ENCODE results near the gene LYG2. TPM values are rescaled to one million over a fixed set of nuclear protein-coding genes. Genes with fewer than 3 reads are reported as not detected.
"Not testable (repeated sequence)": the region's sequence is repeated elsewhere in the genome, so short reads cannot be mapped to it uniquely, and the experiment has no call there.

The LYG2 gene
- total RNA-seq, 1 donor from 2014 or later: not detected

DNA sequence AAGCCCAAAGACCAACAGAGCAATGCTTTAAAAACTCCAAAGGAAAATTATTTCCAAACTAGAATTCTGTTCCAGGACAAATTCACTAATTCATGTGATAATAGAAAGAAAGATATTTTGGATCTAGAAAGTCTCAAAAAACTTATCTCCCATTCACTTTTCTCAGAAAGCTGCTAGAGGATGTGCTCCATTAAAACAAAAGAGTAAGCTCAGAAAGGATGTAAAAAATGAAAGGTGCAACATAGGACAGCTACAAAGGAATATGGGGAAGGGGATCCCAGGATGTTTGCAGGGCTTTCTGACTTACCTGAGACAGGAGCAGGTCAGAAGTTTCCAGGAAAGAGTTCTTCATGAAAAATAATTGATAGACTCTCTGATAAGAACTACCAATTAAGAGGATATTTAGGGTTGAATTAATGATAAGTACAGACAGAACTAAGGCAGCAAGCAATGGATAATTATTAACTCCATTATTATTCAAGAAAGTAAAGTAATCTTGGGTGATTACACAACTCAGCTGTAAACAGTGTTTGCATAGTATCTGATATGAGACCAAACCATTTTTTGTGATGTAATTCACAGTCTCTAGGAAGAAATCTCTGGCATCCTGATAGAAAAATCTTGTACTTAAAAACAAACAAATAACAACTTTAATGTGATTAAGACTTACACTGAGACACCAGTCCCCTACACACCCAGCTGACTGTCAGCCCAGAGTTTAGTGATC, 24.7 kb upstream of the LYG2 start:
- intact Hi-C loops (cut with DNase I): no loop called here
- no peak for DNase-seq (ENCODE audit: extremely low spot score in 2 of 2)
- no peaks in the 10 kb centered on the region for H3K9me3 ChIP-seq
- H3K36me3 ChIP-seq: no peaks in the 10 kb centered on the region
- no peak overlapping the region for H3K4me3 ChIP-seq
- no peak overlapping the region for H3K27ac ChIP-seq
- no peaks in the 10 kb centered on the region for H3K27me3 ChIP-seq
- no peaks in the 10 kb centered on the region for H3K4me1 ChIP-seq
- TF ChIP-seq, protein P1, sequence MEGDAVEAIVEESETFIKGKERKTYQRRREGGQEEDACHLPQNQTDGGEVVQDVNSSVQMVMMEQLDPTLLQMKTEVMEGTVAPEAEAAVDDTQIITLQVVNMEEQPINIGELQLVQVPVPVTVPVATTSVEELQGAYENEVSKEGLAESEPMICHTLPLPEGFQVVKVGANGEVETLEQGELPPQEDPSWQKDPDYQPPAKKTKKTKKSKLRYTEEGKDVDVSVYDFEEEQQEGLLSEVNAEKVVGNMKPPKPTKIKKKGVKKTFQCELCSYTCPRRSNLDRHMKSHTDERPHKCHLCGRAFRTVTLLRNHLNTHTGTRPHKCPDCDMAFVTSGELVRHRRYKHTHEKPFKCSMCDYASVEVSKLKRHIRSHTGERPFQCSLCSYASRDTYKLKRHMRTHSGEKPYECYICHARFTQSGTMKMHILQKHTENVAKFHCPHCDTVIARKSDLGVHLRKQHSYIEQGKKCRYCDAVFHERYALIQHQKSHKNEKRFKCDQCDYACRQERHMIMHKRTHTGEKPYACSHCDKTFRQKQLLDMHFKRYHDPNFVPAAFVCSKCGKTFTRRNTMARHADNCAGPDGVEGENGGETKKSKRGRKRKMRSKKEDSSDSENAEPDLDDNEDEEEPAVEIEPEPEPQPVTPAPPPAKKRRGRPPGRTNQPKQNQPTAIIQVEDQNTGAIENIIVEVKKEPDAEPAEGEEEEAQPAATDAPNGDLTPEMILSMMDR (IDR thresholded peaks at IDR 0.05): no peak
- TF ChIP-seq POLR2AphosphoS5 (IDR thresholded peaks at IDR 0.05; ENCODE audit: insufficient read depth in 1 of 2, low read depth in 1 of 2) (no peak), POLR2A (IDR thresholded peaks at IDR 0.05) (no peak)

DNA sequence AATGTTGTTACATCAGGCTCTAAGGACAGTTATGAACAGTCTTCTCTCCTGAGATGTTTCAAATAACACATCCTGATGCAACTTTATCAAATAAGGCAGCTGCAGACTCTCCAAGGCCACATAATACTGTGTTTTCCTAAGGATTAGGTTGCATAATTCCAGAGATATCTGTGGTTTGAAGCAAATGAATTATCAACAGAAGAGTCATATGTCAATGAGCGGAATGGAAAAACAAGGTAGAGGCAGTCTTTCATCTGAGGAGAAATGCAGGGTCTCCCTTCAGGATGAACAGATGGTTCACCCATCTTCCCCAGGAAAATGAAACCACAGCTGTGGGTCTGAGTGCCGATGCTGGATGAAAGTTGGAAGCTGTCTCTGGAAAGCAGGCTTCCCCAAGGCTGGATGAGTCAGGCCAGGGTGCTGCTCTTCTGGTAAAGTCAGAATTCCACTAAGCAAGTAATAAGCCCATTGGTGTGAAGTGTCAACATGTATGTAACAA, 23.4 kb upstream of the LYG2 start:
- no peak overlapping the region for H3K4me3 ChIP-seq
- H3K27me3 ChIP-seq: no peaks in the 10 kb centered on the region
- H3K9me3 ChIP-seq: no peaks in the 10 kb centered on the region
- no peak overlapping the region for H3K27ac ChIP-seq
- no peak for DNase-seq (ENCODE audit: extremely low spot score in 2 of 2)
- TF ChIP-seq POLR2AphosphoS5 (IDR thresholded peaks at IDR 0.05; ENCODE audit: insufficient read depth in 1 of 2, low read depth in 1 of 2): no peak
- TF ChIP-seq POLR2A (IDR thresholded peaks at IDR 0.05): no peak
- TF ChIP-seq, protein P1 (IDR thresholded peaks at IDR 0.05): no peak
- intact Hi-C loops (cut with DNase I): no loop called here
- H3K36me3 ChIP-seq: no peaks in the 10 kb centered on the region
- H3K4me1 ChIP-seq: no peaks in the 10 kb centered on the region

DNA sequence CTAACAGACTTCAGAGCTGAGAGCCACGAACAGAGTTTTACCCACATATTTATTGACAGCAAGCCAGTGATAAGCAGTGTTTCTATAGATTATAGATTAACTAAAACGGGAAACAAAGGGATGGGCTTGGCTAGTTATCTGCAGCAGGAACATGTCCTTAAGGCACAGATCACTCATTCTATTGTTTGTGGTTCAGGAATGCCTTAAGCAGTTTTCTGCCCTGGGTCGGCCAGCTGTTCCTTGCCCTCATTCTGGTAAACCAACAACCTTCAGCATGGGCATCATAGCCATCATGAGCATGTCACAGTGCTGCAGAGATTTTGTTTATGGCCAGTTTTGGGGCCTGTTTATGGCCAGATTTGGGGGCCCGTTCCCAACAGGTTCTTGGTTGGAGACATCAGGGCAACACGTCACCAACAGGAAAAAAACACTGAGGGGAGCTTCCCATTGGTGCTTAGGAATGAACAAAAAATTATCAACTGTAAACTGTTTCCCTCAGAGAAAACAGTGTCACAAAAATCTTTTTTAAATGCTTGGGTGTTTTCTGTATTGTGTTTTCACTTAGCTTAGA, 22.8 kb upstream of the LYG2 start:
- intact Hi-C loops (cut with DNase I): not testable (repeated sequence)

DNA sequence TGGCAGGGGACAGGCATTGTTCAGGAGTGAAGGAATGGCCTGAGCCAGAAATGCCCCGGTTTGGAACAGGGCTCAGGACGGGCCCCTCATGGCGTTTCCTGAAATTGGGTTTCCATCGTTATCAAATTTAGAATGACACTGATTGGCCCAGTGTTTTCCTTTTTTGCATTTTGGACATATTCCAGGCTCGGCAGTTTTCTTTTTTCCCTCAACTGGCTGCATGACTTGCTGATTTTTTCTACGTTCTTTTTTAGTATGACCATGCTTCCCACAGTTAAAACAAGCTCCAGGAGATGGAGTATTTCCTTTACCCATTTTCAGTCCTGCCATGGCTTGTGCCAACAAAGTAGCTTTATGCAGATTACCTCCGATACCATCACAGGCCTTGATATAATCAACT, 20.4 kb upstream of the LYG2 start:
- DNase-seq (ENCODE audit: extremely low spot score in 2 of 2): no peak
- no peaks in the 10 kb centered on the region for H3K36me3 ChIP-seq
- H3K4me1 ChIP-seq: no peaks in the 10 kb centered on the region
- no peak overlapping the region for H3K4me3 ChIP-seq
- H3K27me3 ChIP-seq: no peaks in the 10 kb centered on the region
- H3K27ac ChIP-seq: no peak overlapping the region
- intact Hi-C loops (cut with DNase I): no loop called here
- TF ChIP-seq, protein P1 (IDR thresholded peaks at IDR 0.05): no peak
- no peak for TF ChIP-seq POLR2A (IDR thresholded peaks at IDR 0.05)
- TF ChIP-seq POLR2AphosphoS5 (IDR thresholded peaks at IDR 0.05; ENCODE audit: insufficient read depth in 1 of 2, low read depth in 1 of 2): no peak
- no peaks in the 10 kb centered on the region for H3K9me3 ChIP-seq

More for the DNA sequence above, 22.8 kb upstream of the LYG2 start:
- H3K27ac ChIP-seq; H3K4me3 ChIP-seq; H3K9me3 ChIP-seq; H3K27me3 ChIP-seq; DNase-seq (ENCODE audit: extremely low spot score in 2 of 2); H3K36me3 ChIP-seq; H3K4me1 ChIP-seq: not testable (repeated sequence)

DNA sequence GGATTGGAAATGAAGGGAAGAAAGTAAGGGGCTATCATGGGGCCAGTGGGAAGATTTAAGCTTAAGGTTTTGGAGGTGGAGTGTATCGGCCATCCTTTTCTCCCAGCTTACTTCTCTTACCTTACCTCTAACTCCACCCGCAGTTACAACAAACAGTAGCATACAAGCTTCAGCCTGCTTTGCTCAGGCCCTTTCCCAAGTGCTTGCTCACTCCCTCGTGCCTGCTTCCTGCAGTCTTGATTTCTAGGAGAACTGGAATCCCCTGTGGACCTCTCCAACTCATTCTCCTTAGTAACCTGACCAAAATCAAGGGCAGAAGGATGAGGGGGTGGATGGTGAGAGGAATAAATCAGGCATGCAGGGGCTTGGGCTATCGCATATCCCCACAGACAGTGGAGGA, 5.8 kb upstream of the LYG2 start:
- TF ChIP-seq, protein P1 (IDR thresholded peaks at IDR 0.05): no peak
- TF ChIP-seq POLR2AphosphoS5 (IDR thresholded peaks at IDR 0.05; ENCODE audit: insufficient read depth in 1 of 2, low read depth in 1 of 2): no peak
- no peak for TF ChIP-seq POLR2A (IDR thresholded peaks at IDR 0.05)
- no peak overlapping the region for H3K27ac ChIP-seq
- intact Hi-C loops (cut with DNase I): no loop called here

More for the DNA sequence above, 5.8 kb upstream of the LYG2 start:
- no peaks in the 10 kb centered on the region for H3K9me3 ChIP-seq
- H3K27me3 ChIP-seq: no peaks in the 10 kb centered on the region
- no peak overlapping the region for H3K4me3 ChIP-seq
- no peak for DNase-seq (ENCODE audit: extremely low spot score in 2 of 2)
- H3K36me3 ChIP-seq: no peaks in the 10 kb centered on the region
- no peaks in the 10 kb centered on the region for H3K4me1 ChIP-seq

Data from vagina (tissue), 2 donors.